Testis (tissue), 2 donors: ENCODE results near the gene AMIGO1.

ENCODE experiments used
- POLR2A ChIP-seq: fragments of 450-650 bp; IDR thresholded peaks from one replicate; pipeline ENCODE4 v1.6.1; 2017; ENCODE audit warnings: antibody characterized with exemption, mild to moderate bottlenecking, moderate library complexity
- TF ChIP-seq, protein P1 (sequence below), 3 experiments: fragments of 450-650 bp in 2 of 3; fragments of 200-600 bp in 1 of 3; sonication (generic) in 1 of 3; IDR thresholded peaks; one replicate each; pipeline ENCODE4 v1.5.1; 2016 to 2019; ENCODE audit warnings: antibody characterized with exemption in 3 of 3, mild to moderate bottlenecking in 2 of 3, moderate library complexity in 1 of 3

DNA sequence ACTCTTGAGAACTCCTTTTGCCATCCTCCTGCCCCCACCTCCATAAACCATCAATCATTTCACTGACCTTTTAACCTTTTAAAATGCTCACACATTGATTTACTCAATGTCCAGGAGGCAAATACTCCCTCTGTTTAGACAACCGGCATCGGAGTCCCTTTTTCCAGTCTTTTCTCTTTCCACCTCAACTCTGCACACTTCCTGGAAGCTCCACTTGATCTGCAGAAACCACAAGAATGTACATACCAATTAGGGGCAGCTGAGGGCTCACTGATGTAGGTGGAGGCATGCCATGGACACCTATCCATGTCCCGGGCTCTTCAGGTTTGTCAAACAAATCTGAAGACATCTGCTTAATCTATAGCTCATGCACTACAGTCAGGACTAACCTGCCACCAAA is 5.3 kb upstream of the AMIGO1 start:
- TF ChIP-seq POLR2A = no peak
- TF ChIP-seq, protein P1, sequence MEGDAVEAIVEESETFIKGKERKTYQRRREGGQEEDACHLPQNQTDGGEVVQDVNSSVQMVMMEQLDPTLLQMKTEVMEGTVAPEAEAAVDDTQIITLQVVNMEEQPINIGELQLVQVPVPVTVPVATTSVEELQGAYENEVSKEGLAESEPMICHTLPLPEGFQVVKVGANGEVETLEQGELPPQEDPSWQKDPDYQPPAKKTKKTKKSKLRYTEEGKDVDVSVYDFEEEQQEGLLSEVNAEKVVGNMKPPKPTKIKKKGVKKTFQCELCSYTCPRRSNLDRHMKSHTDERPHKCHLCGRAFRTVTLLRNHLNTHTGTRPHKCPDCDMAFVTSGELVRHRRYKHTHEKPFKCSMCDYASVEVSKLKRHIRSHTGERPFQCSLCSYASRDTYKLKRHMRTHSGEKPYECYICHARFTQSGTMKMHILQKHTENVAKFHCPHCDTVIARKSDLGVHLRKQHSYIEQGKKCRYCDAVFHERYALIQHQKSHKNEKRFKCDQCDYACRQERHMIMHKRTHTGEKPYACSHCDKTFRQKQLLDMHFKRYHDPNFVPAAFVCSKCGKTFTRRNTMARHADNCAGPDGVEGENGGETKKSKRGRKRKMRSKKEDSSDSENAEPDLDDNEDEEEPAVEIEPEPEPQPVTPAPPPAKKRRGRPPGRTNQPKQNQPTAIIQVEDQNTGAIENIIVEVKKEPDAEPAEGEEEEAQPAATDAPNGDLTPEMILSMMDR (IDR thresholded peaks at IDR 0.05) = no peak
